NCI-H345 (cell line): ENCODE results near the gene CD96.
"Not testable (repeated sequence)": the region's sequence is repeated elsewhere in the genome, so short reads cannot be mapped to it uniquely, and the experiment has no call there.

Experiments
- DNase-seq: peaks from one replicate; lab custom pipeline; 2025; lab: John Stamatoyannopoulos, UW

The CD96 gene

GRCh38 chr3:111541911-111542483 is at the start of gene CD96:
TSS of gene CD96 (plus strand) at chr3:111542197. CDS start at chr3:111542249, 52 bp downstream.
- DNase-seq, result no peak

GRCh38 chr3:111493276-111493675 is 48.7 kb upstream of the CD96 start:
- no peak for DNase-seq

GRCh38 chr3:111496894-111497559 is 45.0 kb upstream of the CD96 start:
- DNase-seq, result no peak

GRCh38 chr3:111498022-111498421 is 44.0 kb upstream of the CD96 start:
- no peak for DNase-seq

GRCh38 chr3:111506435-111506834 is 35.6 kb upstream of the CD96 start:
- DNase-seq, result no peak

GRCh38 chr3:111509308-111509707 is 32.7 kb upstream of the CD96 start:
- DNase-seq, result peak; percentile 0

GRCh38 chr3:111517801-111518200 is 24.2 kb upstream of the CD96 start:
- no peak for DNase-seq

GRCh38 chr3:111519178-111519855 is 22.7 kb upstream of the CD96 start:
- DNase-seq, result no peak

GRCh38 chr3:111521891-111522290 is 20.1 kb upstream of the CD96 start:
- DNase-seq, result no peak

- not testable (repeated sequence) for DNase-seq
Measured at GRCh38 chr3:111524486-111524885, 17.5 kb upstream of the CD96 start.

GRCh38 chr3:111531446-111531845 is 10.6 kb upstream of the CD96 start:
- DNase-seq, result no peak

- DNase-seq, result no peak
Measured at GRCh38 chr3:111534701-111535100, 7.3 kb upstream of the CD96 start.

- DNase-seq, result no peak
Measured at GRCh38 chr3:111538111-111538510, 3.9 kb upstream of the CD96 start.

- DNase-seq, result no peak
Measured at GRCh38 chr3:111538681-111539083, 3.3 kb upstream of the CD96 start.

- peak; percentile 2 for DNase-seq
Measured at GRCh38 chr3:111539351-111540331, 2.4 kb upstream of the CD96 start.

- DNase-seq, result no peak
Measured at GRCh38 chr3:111541391-111541790, 606 bp upstream of the CD96 start.

- DNase-seq, result no peak
Measured at GRCh38 chr3:111542611-111543300, 759 bp downstream of the CD96 start.

GRCh38 chr3:111545349-111545748 is 3.4 kb downstream of the CD96 start:
- no peak for DNase-seq

GRCh38 chr3:111547631-111548030 is 5.6 kb downstream of the CD96 start:
- no peak for DNase-seq

GRCh38 chr3:111548092-111548491 is 6.1 kb downstream of the CD96 start:
- no peak for DNase-seq

GRCh38 chr3:111548756-111549155 is 6.8 kb downstream of the CD96 start:
- DNase-seq, result no peak

- DNase-seq, result not testable (repeated sequence)
Measured at GRCh38 chr3:111561902-111562301, 19.9 kb downstream of the CD96 start.
